ENCODE data around the gene GAB2.

Gene GAB2

DNA sequence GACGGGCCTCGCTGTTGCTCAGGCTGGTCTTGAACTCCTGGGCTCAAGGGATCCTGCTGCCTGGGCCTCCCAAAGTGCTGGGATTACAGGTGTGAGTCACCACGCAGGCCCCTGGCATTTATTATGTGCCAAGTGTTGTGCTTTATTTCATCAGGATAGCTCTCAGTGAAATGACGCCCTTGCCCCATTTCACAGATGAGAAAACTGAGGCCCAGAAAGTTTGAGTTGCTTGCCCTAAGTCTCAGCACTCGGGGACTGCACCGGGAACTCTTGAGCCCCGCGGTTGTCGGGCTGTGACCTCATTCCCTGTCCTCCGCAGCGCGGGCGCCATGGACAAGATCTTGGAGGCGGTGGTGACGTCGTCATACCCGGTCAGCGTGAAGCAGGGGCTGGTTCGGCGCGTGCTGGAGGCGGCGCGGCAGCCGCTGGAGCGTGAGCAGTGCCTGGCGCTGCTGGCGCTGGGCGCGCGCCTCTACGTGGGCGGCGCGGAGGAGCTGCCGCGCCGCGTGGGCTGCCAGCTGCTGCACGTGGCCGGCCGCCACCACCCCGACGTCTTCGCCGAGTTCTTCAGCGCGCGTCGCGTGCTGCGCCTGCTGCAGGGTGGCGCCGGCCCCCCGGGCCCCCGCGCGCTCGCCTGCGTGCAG is 221.6 kb downstream of the GAB2 start:
- Histone ChIP-seq H3K4me1 (no peaks in the 10 kb centered on the region; the same call in 1 of the 2 replicates), H3K27me3 (no peaks in the 10 kb centered on the region), H3K9me3 (no peaks in the 10 kb centered on the region), H3K36me3 (peaks cover 5% of the 10 kb centered on the region; the same call in 1 of the 2 replicates), H3K4me3 (ENCODE audit: low read depth, low read length) (no peak overlapping the region)
- TF ChIP-seq, protein P1, sequence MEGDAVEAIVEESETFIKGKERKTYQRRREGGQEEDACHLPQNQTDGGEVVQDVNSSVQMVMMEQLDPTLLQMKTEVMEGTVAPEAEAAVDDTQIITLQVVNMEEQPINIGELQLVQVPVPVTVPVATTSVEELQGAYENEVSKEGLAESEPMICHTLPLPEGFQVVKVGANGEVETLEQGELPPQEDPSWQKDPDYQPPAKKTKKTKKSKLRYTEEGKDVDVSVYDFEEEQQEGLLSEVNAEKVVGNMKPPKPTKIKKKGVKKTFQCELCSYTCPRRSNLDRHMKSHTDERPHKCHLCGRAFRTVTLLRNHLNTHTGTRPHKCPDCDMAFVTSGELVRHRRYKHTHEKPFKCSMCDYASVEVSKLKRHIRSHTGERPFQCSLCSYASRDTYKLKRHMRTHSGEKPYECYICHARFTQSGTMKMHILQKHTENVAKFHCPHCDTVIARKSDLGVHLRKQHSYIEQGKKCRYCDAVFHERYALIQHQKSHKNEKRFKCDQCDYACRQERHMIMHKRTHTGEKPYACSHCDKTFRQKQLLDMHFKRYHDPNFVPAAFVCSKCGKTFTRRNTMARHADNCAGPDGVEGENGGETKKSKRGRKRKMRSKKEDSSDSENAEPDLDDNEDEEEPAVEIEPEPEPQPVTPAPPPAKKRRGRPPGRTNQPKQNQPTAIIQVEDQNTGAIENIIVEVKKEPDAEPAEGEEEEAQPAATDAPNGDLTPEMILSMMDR (IDR thresholded peaks at IDR 0.05; ENCODE audit: low read depth, low read length) = no peak
- no peak for DNase-seq

DNA sequence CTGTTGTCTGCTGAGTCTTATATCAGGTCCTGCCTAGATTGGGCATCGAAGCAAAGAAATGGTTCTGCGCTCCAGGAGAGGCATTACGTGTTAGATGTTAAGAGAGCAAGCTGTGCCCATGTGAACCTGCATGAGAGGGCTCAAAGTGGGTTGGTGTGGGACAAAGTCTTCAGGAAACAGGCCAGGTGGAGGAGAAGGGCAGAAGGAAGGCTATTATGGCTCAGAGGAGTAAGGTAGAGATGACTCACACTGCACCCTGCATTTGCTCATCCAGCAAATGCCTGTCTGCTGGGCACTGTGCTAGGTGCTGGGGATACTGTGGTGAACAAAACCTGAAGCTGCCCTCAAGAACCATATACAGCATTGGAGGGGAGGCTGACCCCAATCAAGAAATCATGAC is 223.1 kb downstream of the GAB2 start:
- Histone ChIP-seq H3K9me3 (no peaks in the 10 kb centered on the region), H3K36me3 (peaks cover 5% of the 10 kb centered on the region; the same call in 1 of the 2 replicates), H3K4me1 (no peaks in the 10 kb centered on the region; the same call in 1 of the 2 replicates), H3K4me3 (ENCODE audit: low read depth, low read length) (no peak overlapping the region), H3K27me3 (no peaks in the 10 kb centered on the region)
- no peak for DNase-seq
- TF ChIP-seq, protein P1 (IDR thresholded peaks at IDR 0.05; ENCODE audit: low read depth, low read length) = no peak

- no peaks in the 10 kb centered on the region for H3K27me3 ChIP-seq
- no peaks in the 10 kb centered on the region; the same call in 1 of the 2 replicates for H3K4me1 ChIP-seq
- no peak for DNase-seq
- TF ChIP-seq, protein P1 (IDR thresholded peaks at IDR 0.05; ENCODE audit: low read depth, low read length) = no peak
- H3K4me3 ChIP-seq (ENCODE audit: low read depth, low read length) = no peak overlapping the region
- H3K36me3 ChIP-seq = peaks cover 5% of the 10 kb centered on the region; the same call in 1 of the 2 replicates
- no peaks in the 10 kb centered on the region for H3K9me3 ChIP-seq
Observed at GRCh38 chr11:78193806-78194205, 223.8 kb downstream of the GAB2 start.

GRCh38 chr11:78192911-78193351 is 224.7 kb downstream of the GAB2 start:
- no peaks in the 10 kb centered on the region for H3K9me3 ChIP-seq
- H3K4me1 ChIP-seq = no peaks in the 10 kb centered on the region; the same call in 1 of the 2 replicates
- no peak overlapping the region for H3K4me3 ChIP-seq (ENCODE audit: low read depth, low read length)
- TF ChIP-seq, protein P1 (IDR thresholded peaks at IDR 0.05; ENCODE audit: low read depth, low read length) = no peak
- no peak for DNase-seq
- H3K36me3 ChIP-seq = peaks cover 1% of the 10 kb centered on the region; the same call in 1 of the 2 replicates
- no peaks in the 10 kb centered on the region for H3K27me3 ChIP-seq

DNA sequence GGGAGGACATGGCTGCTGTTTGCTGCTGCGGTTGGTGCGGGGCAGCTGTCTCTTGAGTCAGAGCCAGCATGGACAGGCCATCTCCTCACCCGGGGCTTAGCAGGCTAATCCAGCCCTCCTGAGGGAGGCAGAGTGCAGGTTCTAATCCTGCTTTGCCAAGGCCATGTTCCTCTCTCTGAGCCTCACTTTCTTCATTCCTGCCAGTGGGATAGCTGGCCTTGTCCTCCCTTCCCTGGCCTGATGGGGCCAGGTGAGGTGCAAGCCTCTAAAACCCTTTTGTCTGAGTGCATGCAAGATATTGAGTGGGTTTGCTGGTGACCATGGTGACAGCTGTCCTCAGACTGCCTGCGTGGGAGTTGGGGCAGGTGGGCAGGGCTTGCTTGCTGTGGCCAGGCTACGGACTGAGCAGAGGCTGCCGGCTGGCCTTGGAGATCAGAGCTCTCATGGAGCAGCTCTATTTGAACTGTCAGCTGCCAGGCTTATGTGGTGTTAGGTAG is 225.3 kb downstream of the GAB2 start:
- no peak for DNase-seq
- TF ChIP-seq, protein P1 (IDR thresholded peaks at IDR 0.05; ENCODE audit: low read depth, low read length) = no peak
- Histone ChIP-seq H3K4me1 (no peaks in the 10 kb centered on the region; the same call in none of the 2 replicates), H3K36me3 (no peaks in the 10 kb centered on the region; the same call in 1 of the 2 replicates), H3K4me3 (ENCODE audit: low read depth, low read length) (no peak overlapping the region), H3K27me3 (no peaks in the 10 kb centered on the region), H3K9me3 (no peaks in the 10 kb centered on the region)
